Suprapubic skin (tissue), 4 donors: ENCODE measurements around the gene TMEM63B. TPM values are rescaled to one million over a fixed set of nuclear protein-coding genes. Genes with fewer than 3 reads are reported as not detected.

Experiments
- DNase-seq, 2 donors: peaks; one replicate each; pipeline ENCODE4 v3.0.0-alpha.2; 2019; ENCODE audit warnings: low spot score in 2 of 2
- H3K27ac ChIP-seq: fragments of 200-600 bp; sonication (generic); one replicate; pipeline ENCODE4 v1.5.1; 2019
- H3K27me3 ChIP-seq: fragments of 200-600 bp; sonication (generic); one replicate; pipeline ENCODE4 v1.5.1; 2019
- H3K36me3 ChIP-seq: fragments of 200-600 bp; sonication (generic); one replicate; pipeline ENCODE4 v1.5.1; 2019
- H3K4me1 ChIP-seq: fragments of 200-600 bp; sonication (generic); one replicate; pipeline ENCODE4 v1.5.1; 2019
- H3K4me3 ChIP-seq: fragments of 200-600 bp; sonication (generic); one replicate; pipeline ENCODE4 v1.5.1; 2019; ENCODE audit warnings: mild to moderate bottlenecking
- H3K9me3 ChIP-seq: fragments of 200-600 bp; sonication (generic); one replicate; pipeline ENCODE4 v1.5.1; 2019
- EP300 ChIP-seq: sonication (generic); formaldehyde crosslinking; IDR thresholded peaks from one replicate; pipeline ENCODE4 v1.6.1; 2017; ENCODE audit warnings: antibody characterized with exemption
- POLR2A ChIP-seq, 2 donors: fragments of 450-650 bp; IDR thresholded peaks; one replicate each; pipeline ENCODE4 v1.6.1; 2017; ENCODE audit warnings: antibody characterized with exemption in 2 of 2, mild to moderate bottlenecking in 2 of 2, moderate library complexity in 2 of 2
- POLR2AphosphoS5 ChIP-seq, 3 donors: sonication (generic); formaldehyde crosslinking; IDR thresholded peaks; one replicate each; pipeline ENCODE4 v1.6.1; 2017; ENCODE audit warnings: antibody characterized with exemption in 3 of 3
- WGBS: methylation state at CpG from one replicate; pipeline ENCODE4 v1.1.5; 2018; 5-methylcytosine and 5-hydroxymethylcytosine counted together
- total RNA-seq, 4 donors: library from RNA; depleted of rRNA; stranded (reverse); fragments of >200 nt; gene quantifications; one replicate each; pipeline ENCODE4 v1.1.0, GENCODE V29; 2016
- TF ChIP-seq, protein P1 (sequence below), 2 donors: fragments of 200-600 bp in 1 of 2; fragments of 450-650 bp in 1 of 2; sonication (generic) in 1 of 2; IDR thresholded peaks; one replicate each; pipeline ENCODE4 v1.5.1; 2016 to 2019; ENCODE audit warnings: antibody characterized with exemption in 2 of 2, mild to moderate bottlenecking in 1 of 2, moderate library complexity in 1 of 2

Gene TMEM63B
- total RNA-seq, 4 donors from 2014 or later = 71.5 to 89.0 (median 84.5) TPM

DNA sequence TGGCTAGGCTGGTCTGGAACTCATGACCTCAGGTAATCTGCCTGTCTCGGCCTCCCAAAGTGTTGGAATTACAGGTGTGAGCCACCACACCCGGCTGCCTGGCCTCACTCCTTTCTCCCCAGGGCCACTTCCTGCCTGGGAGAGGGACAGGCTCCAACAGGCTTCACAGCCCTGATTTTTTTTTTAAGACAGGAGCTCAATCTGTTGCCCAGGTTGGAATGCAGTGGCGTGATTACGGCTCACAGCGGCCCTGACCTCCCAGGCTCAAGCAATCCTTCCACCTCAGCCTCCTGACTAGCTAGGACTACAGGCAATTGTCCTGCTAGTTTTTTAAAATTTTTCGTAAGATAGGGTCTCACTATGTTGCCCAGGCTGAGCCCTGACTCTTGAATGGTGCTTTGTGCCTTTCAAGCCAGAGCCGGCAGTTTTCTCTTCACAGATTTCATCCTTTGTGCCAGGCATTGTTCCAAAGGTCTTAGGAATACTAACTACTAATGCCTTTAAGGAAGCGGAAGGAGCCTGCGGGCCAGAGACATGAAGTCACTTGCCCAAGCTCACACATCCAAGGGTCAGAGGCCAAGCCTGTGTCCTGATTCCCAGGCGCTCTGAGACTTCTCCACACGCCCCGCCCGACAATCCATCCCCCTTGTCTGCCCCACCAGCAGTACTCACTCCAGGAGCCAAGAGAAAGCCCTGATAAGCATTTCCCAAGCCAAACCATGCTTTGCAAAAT lies 50.5 kb downstream of the TMEM63B start:
- H3K27ac ChIP-seq = peak overlapping the region; percentile 45
- 56% methylated on average over 13 of the region's 13 CpGs for WGBS
- DNase-seq = no peak
- H3K27me3 ChIP-seq = no peaks in the 10 kb centered on the region
- H3K4me1 ChIP-seq = peaks cover 29% of the 10 kb centered on the region
- no peaks in the 10 kb centered on the region for H3K36me3 ChIP-seq
- no peaks in the 10 kb centered on the region for H3K9me3 ChIP-seq
- no peak overlapping the region for H3K4me3 ChIP-seq
- TF ChIP-seq EP300 (no peak), POLR2AphosphoS5 (IDR thresholded peaks at IDR 0.05) (no peak), POLR2A (IDR thresholded peaks at IDR 0.05) (no peak)
- TF ChIP-seq, protein P1, sequence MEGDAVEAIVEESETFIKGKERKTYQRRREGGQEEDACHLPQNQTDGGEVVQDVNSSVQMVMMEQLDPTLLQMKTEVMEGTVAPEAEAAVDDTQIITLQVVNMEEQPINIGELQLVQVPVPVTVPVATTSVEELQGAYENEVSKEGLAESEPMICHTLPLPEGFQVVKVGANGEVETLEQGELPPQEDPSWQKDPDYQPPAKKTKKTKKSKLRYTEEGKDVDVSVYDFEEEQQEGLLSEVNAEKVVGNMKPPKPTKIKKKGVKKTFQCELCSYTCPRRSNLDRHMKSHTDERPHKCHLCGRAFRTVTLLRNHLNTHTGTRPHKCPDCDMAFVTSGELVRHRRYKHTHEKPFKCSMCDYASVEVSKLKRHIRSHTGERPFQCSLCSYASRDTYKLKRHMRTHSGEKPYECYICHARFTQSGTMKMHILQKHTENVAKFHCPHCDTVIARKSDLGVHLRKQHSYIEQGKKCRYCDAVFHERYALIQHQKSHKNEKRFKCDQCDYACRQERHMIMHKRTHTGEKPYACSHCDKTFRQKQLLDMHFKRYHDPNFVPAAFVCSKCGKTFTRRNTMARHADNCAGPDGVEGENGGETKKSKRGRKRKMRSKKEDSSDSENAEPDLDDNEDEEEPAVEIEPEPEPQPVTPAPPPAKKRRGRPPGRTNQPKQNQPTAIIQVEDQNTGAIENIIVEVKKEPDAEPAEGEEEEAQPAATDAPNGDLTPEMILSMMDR (IDR thresholded peaks at IDR 0.05) = no peak

DNA sequence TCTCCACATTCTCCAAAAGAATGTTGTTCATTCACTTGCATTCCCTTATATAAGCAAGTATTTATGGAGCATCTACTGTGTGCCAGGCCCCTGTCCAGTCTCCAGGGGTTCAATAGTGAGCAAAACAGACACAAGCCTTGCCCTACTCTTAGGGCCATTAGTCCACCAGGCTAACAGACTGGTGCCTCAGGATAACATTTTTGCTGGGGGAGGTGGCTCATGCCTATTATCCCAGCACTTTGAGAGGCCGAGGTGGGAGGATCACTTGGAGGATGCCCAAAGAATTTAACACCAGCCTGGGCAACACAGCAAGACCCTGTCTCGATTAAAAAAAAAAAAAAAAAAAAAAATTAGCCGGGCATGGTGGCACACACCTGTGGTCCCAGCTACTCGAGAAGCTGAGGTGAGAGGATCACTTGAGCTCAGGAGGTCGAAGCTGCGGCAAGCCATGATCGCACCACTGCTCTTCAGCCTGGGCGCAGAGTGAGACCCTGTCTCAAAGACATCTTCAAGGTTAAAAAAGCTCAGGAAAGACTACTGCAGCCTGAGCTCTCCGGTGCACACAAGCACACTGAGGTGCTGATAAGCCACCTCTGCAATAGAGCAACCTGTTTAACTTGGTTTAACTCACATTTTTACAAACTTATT lies 51.2 kb downstream of the TMEM63B start:
- H3K4me3 ChIP-seq = no peak overlapping the region
- no peaks in the 10 kb centered on the region for H3K27me3 ChIP-seq
- 80% methylated on average over 9 of the region's 9 CpGs for WGBS
- no peak for TF ChIP-seq POLR2AphosphoS5 (IDR thresholded peaks at IDR 0.05)
- TF ChIP-seq POLR2A (IDR thresholded peaks at IDR 0.05) = no peak
- TF ChIP-seq, protein P1 (IDR thresholded peaks at IDR 0.05) = no peak
- no peak for TF ChIP-seq EP300
- no peaks in the 10 kb centered on the region for H3K9me3 ChIP-seq
- no peaks in the 10 kb centered on the region for H3K36me3 ChIP-seq
- H3K27ac ChIP-seq = peak overlapping the region; percentile 45
- no peak for DNase-seq
- peaks cover 33% of the 10 kb centered on the region for H3K4me1 ChIP-seq

DNA sequence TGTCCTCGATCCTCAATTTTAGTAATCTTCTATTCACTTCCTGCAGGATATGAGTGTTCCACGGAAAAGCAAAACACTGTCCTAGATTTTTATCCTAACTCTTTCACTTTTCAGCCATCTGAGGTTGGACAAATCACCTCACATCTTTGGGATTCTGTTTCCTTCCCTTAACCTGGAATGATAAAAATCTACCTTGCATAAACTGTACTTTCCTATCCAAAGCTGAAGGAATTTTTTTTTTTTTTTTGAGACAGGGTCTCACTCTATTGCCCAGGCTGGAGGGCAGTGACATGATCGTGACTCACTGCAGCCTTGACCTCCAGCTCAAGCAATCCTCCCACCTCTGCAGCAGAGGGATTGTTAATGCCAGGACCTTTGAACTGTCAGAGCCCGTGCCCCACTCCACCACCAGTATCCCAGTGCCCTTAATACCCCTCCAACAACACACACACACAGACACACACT lies 51.8 kb downstream of the TMEM63B start:
- Histone ChIP-seq H3K27me3 (no peaks in the 10 kb centered on the region), H3K27ac (no peak overlapping the region), H3K4me1 (peaks cover 38% of the 10 kb centered on the region), H3K9me3 (no peaks in the 10 kb centered on the region), H3K4me3 (no peak overlapping the region), H3K36me3 (no peaks in the 10 kb centered on the region)
- WGBS = 66% methylated on average over 4 of the region's 4 CpGs
- DNase-seq = no peak
- TF ChIP-seq POLR2A (IDR thresholded peaks at IDR 0.05) = no peak
- TF ChIP-seq POLR2AphosphoS5 (IDR thresholded peaks at IDR 0.05) = no peak

DNA sequence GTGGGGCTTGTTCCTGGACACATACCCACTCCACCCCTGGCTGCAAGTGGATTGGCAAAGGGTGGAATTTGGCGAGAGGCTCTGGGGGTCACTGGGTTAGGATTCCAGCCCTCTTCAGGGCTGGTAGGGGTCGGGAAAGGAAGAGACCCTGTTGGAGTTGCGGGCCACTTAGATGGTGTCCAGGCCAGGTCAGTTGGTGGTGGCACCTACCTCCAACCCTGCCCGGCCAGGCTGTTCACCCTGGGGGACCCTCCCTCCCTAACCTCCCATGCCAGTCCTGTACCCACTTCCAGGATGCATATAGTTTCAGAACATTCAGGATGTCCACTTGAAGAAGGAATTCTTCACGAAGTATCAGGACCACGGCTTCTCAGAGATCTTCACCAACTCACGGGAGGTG lies 52.3 kb downstream of the TMEM63B start:
- no peak overlapping the region for H3K27ac ChIP-seq
- TF ChIP-seq POLR2AphosphoS5 (IDR thresholded peaks at IDR 0.05) = no peak
- TF ChIP-seq EP300 = no peak
- TF ChIP-seq, protein P1 (IDR thresholded peaks at IDR 0.05) = no peak
- TF ChIP-seq POLR2A (IDR thresholded peaks at IDR 0.05) = no peak
- WGBS = 77% methylated on average over 7 of the region's 7 CpGs
- no peak for DNase-seq
- peaks cover 38% of the 10 kb centered on the region for H3K4me1 ChIP-seq
- no peaks in the 10 kb centered on the region for H3K27me3 ChIP-seq
- no peaks in the 10 kb centered on the region for H3K9me3 ChIP-seq
- H3K36me3 ChIP-seq = no peaks in the 10 kb centered on the region
- H3K4me3 ChIP-seq = no peak overlapping the region

DNA sequence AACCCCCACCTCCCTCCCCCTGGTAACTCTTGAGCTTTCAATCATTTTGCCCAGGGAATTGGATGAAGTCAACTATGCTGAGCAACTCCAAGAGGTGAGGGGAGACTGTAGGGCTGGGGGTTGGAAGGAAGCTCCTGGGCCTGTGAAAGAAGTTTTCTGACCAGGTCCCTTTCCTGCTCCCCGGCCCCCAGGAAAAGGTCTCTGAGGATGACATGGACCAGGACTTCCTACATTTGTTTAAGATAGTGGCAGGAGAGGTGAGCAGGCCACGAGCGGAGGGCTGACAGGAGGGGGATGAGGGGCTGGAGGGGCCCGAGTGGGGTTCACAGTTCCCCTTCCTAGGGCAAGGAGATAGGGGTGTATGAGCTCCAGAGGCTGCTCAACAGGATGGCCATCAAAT lies 53.1 kb downstream of the TMEM63B start:
- TF ChIP-seq POLR2AphosphoS5 (IDR thresholded peaks at IDR 0.05) (no peak), POLR2A (IDR thresholded peaks at IDR 0.05) (no peak), EP300 (no peak)
- TF ChIP-seq, protein P1 (IDR thresholded peaks at IDR 0.05) = no peak
- H3K4me3 ChIP-seq = no peak overlapping the region
- no peak overlapping the region for H3K27ac ChIP-seq
- H3K9me3 ChIP-seq = no peaks in the 10 kb centered on the region
- 92% methylated on average over 4 of the region's 4 CpGs for WGBS
- H3K4me1 ChIP-seq = peaks cover 38% of the 10 kb centered on the region
- H3K36me3 ChIP-seq = no peaks in the 10 kb centered on the region
- no peak for DNase-seq
- no peaks in the 10 kb centered on the region for H3K27me3 ChIP-seq
